Ascending aorta (tissue), 2 donors: Measurements from ENCODE around the gene KLF2. TPM values are rescaled to one million over a fixed set of nuclear protein-coding genes. Genes with fewer than 3 reads are reported as not detected.
"Not testable (repeated sequence)": the region's sequence is repeated elsewhere in the genome, so short reads cannot be mapped to it uniquely, and the experiment has no call there.

Experiments used
- DNase-seq, 2 donors: peaks; one replicate each; pipeline ENCODE4 v3.0.0-alpha.2; 2019; ENCODE audit warnings: low spot score in 2 of 2
- H3K27ac ChIP-seq, 2 donors: fragments of 200-600 bp; sonication (generic); one replicate each; pipeline ENCODE4 v1.5.1; 2016 to 2017; ENCODE audit warnings: mild to moderate bottlenecking in 1 of 2
- H3K27me3 ChIP-seq: fragments of 200-600 bp; sonication (generic); one replicate; pipeline ENCODE4 v1.5.1; 2017
- H3K36me3 ChIP-seq, 2 donors: fragments of 200-600 bp; sonication (generic); one replicate each; pipeline ENCODE4 v1.5.1; 2016
- H3K4me1 ChIP-seq, 2 donors: fragments of 200-600 bp; sonication (generic); one replicate each; pipeline ENCODE4 v1.5.1; 2016 to 2017; ENCODE audit warnings: mild to moderate bottlenecking in 1 of 2
- H3K4me3 ChIP-seq, 2 donors: fragments of 200-600 bp; sonication (generic); one replicate each; pipeline ENCODE4 v1.5.1; 2016 to 2017; ENCODE audit warnings: mild to moderate bottlenecking in 1 of 2
- H3K9me3 ChIP-seq, 2 donors: fragments of 200-600 bp; sonication (generic); one replicate each; pipeline ENCODE4 v1.5.1; 2016
- CTCF ChIP-seq, 3 experiments: fragments of 200-600 bp in 2 of 3; fragments of 450-650 bp in 1 of 3; sonication (generic) in 2 of 3; IDR thresholded peaks; one replicate each; pipeline ENCODE4 v1.5.1; 2016 to 2019; ENCODE audit warnings: antibody characterized with exemption in 3 of 3, mild to moderate bottlenecking in 1 of 3, moderate library complexity in 1 of 3
- intact Hi-C: fragments of 100-400 bp; cut with DNase I; formaldehyde crosslinking; loops from one replicate; pipeline ENCODE4 v1.15.1; 2023
- total RNA-seq: library from RNA; depleted of rRNA; stranded (reverse); fragments of >200 nt; gene quantifications from one replicate; pipeline ENCODE4 v1.1.0, GENCODE V29; 2016

KLF2 gene
- total RNA-seq, 1 donor from 2014 or later, result 281 TPM

GRCh38 chr19:16303755-16304154 lies 20.9 kb upstream of the KLF2 start:
- H3K27me3 ChIP-seq, result no peaks in the 10 kb centered on the region
- H3K9me3 ChIP-seq, result no peaks in the 10 kb centered on the region
- H3K4me1 ChIP-seq, result peaks cover 0 to 7% of the 10 kb centered on the region in 2 donors
- intact Hi-C loops, result no loop called here
- H3K36me3 ChIP-seq, result no peaks in the 10 kb centered on the region
- no peak overlapping the region for H3K4me3 ChIP-seq
- H3K27ac ChIP-seq, result no peak overlapping the region
- no peak for DNase-seq
- no peak for TF ChIP-seq CTCF (IDR thresholded peaks at IDR 0.05)

GRCh38 chr19:16304511-16304910 lies 20.1 kb upstream of the KLF2 start:
- DNase-seq, H3K4me3 ChIP-seq, H3K27me3 ChIP-seq, intact Hi-C loops, H3K36me3 ChIP-seq, H3K4me1 ChIP-seq, H3K27ac ChIP-seq, H3K9me3 ChIP-seq: not testable (repeated sequence)

- H3K4me1 ChIP-seq, H3K27me3 ChIP-seq, intact Hi-C loops, DNase-seq, H3K36me3 ChIP-seq, H3K4me3 ChIP-seq, H3K9me3 ChIP-seq, H3K27ac ChIP-seq: not testable (repeated sequence)
Measured at GRCh38 chr19:16305060-16305459, 19.6 kb upstream of the KLF2 start.

GRCh38 chr19:16306728-16307402 lies 17.8 kb upstream of the KLF2 start:
- intact Hi-C loops, result no loop called here
- no peak for DNase-seq

GRCh38 chr19:16308081-16308480 lies 16.5 kb upstream of the KLF2 start:
- no peak for DNase-seq
- no peak for TF ChIP-seq CTCF (IDR thresholded peaks at IDR 0.05)
- Histone ChIP-seq H3K27ac (no peak overlapping the region), H3K36me3 (no peaks in the 10 kb centered on the region), H3K27me3 (no peaks in the 10 kb centered on the region), H3K4me3 (no peak overlapping the region), H3K4me1 (peaks cover 0 to 7% of the 10 kb centered on the region in 2 donors), H3K9me3 (no peaks in the 10 kb centered on the region)
- intact Hi-C loops, result no loop called here

More at GRCh38 chr19:16306728-16307402, 17.8 kb upstream of the KLF2 start:
- Histone ChIP-seq H3K4me3 (no peak overlapping the region), H3K27ac (no peak overlapping the region), H3K36me3 (no peaks in the 10 kb centered on the region), H3K9me3 (no peaks in the 10 kb centered on the region), H3K4me1 (peaks cover 0 to 7% of the 10 kb centered on the region in 2 donors), H3K27me3 (no peaks in the 10 kb centered on the region)
- no peak for TF ChIP-seq CTCF (IDR thresholded peaks at IDR 0.05)

GRCh38 chr19:16309643-16310042 lies 15.0 kb upstream of the KLF2 start:
- peaks cover 0 to 6% of the 10 kb centered on the region in 2 donors for H3K4me1 ChIP-seq
- H3K27me3 ChIP-seq, result no peaks in the 10 kb centered on the region
- H3K36me3 ChIP-seq, result no peaks in the 10 kb centered on the region
- H3K27ac ChIP-seq, result no peak overlapping the region
- intact Hi-C loops, result no loop called here
- no peaks in the 10 kb centered on the region for H3K9me3 ChIP-seq
- TF ChIP-seq CTCF (IDR thresholded peaks at IDR 0.05), result no peak
- no peak overlapping the region for H3K4me3 ChIP-seq
- no peak for DNase-seq
